Karpas-422 (cell line): ENCODE data around the gene TAB3. TPM values are rescaled to one million over a fixed set of nuclear protein-coding genes. Genes with fewer than 3 reads are reported as not detected.

Experiments used
- DNase-seq: peaks from one replicate; pipeline ENCODE4 v3.0.0-alpha.2; 2015
- H2AFZ ChIP-seq: fragments of 200-600 bp; sonication (generic); 2 replicates; pipeline ENCODE4 v1.6.1; 2014; ENCODE audit warnings: antibody characterized with exemption, low read length, mixed read lengths
- H3K27ac ChIP-seq: fragments of 200-600 bp; sonication (generic); 2 replicates; pipeline ENCODE4 v1.5.1; 2014; ENCODE audit warnings: mild to moderate bottlenecking, low read length, moderate library complexity
- H3K27me3 ChIP-seq: fragments of 200-600 bp; sonication (generic); 2 replicates; pipeline ENCODE4 v1.6.1; 2014; ENCODE audit warnings: low read length, mixed read lengths
- H3K36me3 ChIP-seq: fragments of 200-600 bp; sonication (generic); 2 replicates; pipeline ENCODE4 v1.6.1; 2014; ENCODE audit warnings: low read length, mixed read lengths; ENCODE audit not compliant: insufficient read depth
- H3K4me1 ChIP-seq: fragments of 200-600 bp; sonication (generic); 2 replicates; pipeline ENCODE4 v1.6.1; 2014; ENCODE audit warnings: mild to moderate bottlenecking, low read length, mixed read lengths
- H3K4me2 ChIP-seq: fragments of 200-600 bp; sonication (generic); 2 replicates; pipeline ENCODE4 v1.6.1; 2014; ENCODE audit warnings: low read length, low read depth, mild to moderate bottlenecking; ENCODE audit not compliant: poor library complexity, severe bottlenecking
- H3K4me3 ChIP-seq: fragments of 200-600 bp; sonication (generic); 2 replicates; pipeline ENCODE4 v1.5.1; 2014; ENCODE audit warnings: mild to moderate bottlenecking, antibody characterized with exemption, low read length, mixed read lengths
- H3K79me2 ChIP-seq: fragments of 200-600 bp; sonication (generic); 2 replicates; pipeline ENCODE4 v1.6.1; 2014; ENCODE audit warnings: mild to moderate bottlenecking, low read length, mixed read lengths
- H3K9ac ChIP-seq: fragments of 200-600 bp; sonication (generic); 2 replicates; pipeline ENCODE4 v1.6.0; 2014; ENCODE audit warnings: low read length
- H3K9me2 ChIP-seq: fragments of 200-600 bp; sonication (generic), shearing (Covaris generic); replicated peaks from 2 replicates; pipeline ENCODE4 v1.6.0; 2014; ENCODE audit warnings: mild to moderate bottlenecking, low read length, moderate library complexity; ENCODE audit not compliant: insufficient read depth
- H3K9me3 ChIP-seq: fragments of 300-700, 200-600 bp; sonication (generic); 2 replicates; pipeline ENCODE4 v1.6.1; 2014; ENCODE audit warnings: low read length, mixed read lengths
- H4K20me1 ChIP-seq: fragments of 200-600 bp; sonication (generic); 2 replicates; pipeline ENCODE4 v1.6.1; 2014; ENCODE audit warnings: mild to moderate bottlenecking, antibody characterized with exemption, low read length, low read depth; ENCODE audit not compliant: insufficient read depth
- total RNA-seq: library from RNA; depleted of rRNA; stranded (reverse); fragments of >200 nt; shearing (Covaris generic); gene quantifications from 2 replicates; pipeline ENCODE4 v1.2.3, GENCODE V29; 2014; ENCODE audit warnings: low replicate concordance

TAB3 gene
- total RNA-seq, 1 experiment from 2014 or later = 25.7 TPM

DNA sequence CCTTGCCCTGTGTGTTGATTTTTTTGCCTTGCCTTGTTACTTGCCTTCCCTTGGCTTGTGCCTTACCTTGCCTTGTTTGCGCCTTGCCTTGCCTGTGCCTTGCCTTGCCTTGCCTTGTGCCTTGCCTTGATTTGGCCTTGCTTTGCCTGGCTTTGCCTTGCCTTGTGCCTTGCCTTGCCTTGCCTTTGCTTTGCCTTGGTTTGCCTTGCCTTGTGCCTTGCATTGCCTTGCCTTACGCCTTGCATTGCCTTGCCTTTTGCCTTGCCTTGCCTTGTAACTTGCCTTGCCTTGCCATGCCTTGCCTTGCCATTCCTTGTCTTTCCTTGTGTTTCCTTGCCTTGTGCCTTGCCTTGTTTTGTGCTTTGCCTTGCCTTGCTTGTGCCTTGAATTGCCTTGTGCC, 94.6 kb downstream of the TAB3 start:
- DNase-seq = no peak
- Histone ChIP-seq H3K27me3 (no peaks in the 10 kb centered on the region), H2AFZ (no peak overlapping the region), H3K36me3 (no peaks in the 10 kb centered on the region), H3K9me3 (peaks cover 4% of the 10 kb centered on the region; the same call in 1 of the 2 replicates), H3K4me3 (no peak overlapping the region), H3K9me2 (no peaks in the 10 kb centered on the region), H3K4me1 (no peaks in the 10 kb centered on the region), H3K4me2 (no peak overlapping the region), H4K20me1 (no peaks in the 10 kb centered on the region), H3K79me2 (no peaks in the 10 kb centered on the region), H3K27ac (no peak overlapping the region), H3K9ac (no peak overlapping the region)

DNA sequence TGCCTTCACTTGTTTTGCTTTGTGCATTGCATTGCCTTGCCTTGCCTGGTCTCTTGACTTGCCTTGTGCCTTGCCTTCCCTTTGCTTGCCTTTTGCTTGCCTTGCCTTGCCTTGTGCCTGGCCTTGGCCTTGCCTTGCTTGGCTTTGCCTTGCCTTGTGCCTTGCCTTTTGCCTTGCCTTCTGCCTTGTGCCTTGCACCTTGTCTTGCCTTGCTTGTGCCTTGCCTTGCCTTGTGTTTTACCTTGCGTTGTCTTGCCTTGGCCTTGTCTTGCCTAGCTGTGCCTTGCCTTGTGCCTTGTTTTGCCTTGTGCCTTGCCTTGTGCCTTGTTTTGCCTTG, 95.3 kb downstream of the TAB3 start:
- Histone ChIP-seq H3K4me1 (no peaks in the 10 kb centered on the region), H2AFZ (no peak overlapping the region), H3K79me2 (no peaks in the 10 kb centered on the region), H3K4me2 (no peak overlapping the region), H3K4me3 (no peak overlapping the region), H4K20me1 (no peaks in the 10 kb centered on the region), H3K9me2 (no peaks in the 10 kb centered on the region), H3K9me3 (peaks cover 4% of the 10 kb centered on the region; the same call in 1 of the 2 replicates), H3K36me3 (no peaks in the 10 kb centered on the region), H3K27ac (no peak overlapping the region), H3K9ac (no peak overlapping the region), H3K27me3 (no peaks in the 10 kb centered on the region)
- no peak for DNase-seq

DNA sequence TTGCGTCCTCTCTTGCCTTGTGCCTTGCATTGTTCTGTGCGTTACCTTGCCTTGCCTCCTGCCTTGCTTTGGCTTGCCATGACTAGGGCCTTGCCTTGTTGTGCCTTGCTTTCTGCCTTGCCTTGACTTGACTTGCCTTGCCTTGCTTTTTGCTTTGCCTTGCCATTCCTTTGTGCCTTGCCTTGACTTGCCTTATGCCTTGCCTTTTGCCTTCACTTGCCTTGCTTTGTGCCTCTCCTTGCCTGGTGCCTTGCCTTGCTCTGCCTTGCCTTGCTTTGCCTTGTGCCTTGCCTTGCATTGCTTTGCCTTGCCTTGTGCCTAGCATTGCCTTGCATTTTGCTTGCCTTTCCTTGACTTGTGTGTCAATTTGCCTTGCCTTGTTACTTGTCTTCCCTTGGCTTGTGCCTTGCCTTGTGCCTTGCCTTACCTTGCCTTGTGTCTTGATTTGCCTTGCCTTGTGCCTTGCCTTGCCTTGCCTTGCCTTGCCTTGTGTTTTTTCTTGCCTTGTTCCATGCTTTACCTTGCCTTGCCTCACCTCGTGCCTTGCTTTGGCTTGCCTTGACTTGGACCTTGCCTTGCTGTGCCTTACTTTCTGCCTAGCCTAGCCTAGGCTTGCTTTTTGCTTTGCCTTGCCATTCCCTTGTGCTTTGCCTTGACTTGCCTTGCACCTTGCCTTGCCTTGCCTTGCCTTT, 95.8 kb downstream of the TAB3 start:
- Histone ChIP-seq H3K9ac (no peak overlapping the region), H3K4me1 (no peaks in the 10 kb centered on the region), H3K4me3 (no peak overlapping the region), H3K9me3 (peaks cover 4% of the 10 kb centered on the region; the same call in 1 of the 2 replicates), H3K79me2 (no peaks in the 10 kb centered on the region), H3K27me3 (no peaks in the 10 kb centered on the region), H3K27ac (no peak overlapping the region), H4K20me1 (no peaks in the 10 kb centered on the region), H3K9me2 (no peaks in the 10 kb centered on the region), H3K4me2 (no peak overlapping the region), H3K36me3 (no peaks in the 10 kb centered on the region), H2AFZ (no peak overlapping the region)
- no peak for DNase-seq

DNA sequence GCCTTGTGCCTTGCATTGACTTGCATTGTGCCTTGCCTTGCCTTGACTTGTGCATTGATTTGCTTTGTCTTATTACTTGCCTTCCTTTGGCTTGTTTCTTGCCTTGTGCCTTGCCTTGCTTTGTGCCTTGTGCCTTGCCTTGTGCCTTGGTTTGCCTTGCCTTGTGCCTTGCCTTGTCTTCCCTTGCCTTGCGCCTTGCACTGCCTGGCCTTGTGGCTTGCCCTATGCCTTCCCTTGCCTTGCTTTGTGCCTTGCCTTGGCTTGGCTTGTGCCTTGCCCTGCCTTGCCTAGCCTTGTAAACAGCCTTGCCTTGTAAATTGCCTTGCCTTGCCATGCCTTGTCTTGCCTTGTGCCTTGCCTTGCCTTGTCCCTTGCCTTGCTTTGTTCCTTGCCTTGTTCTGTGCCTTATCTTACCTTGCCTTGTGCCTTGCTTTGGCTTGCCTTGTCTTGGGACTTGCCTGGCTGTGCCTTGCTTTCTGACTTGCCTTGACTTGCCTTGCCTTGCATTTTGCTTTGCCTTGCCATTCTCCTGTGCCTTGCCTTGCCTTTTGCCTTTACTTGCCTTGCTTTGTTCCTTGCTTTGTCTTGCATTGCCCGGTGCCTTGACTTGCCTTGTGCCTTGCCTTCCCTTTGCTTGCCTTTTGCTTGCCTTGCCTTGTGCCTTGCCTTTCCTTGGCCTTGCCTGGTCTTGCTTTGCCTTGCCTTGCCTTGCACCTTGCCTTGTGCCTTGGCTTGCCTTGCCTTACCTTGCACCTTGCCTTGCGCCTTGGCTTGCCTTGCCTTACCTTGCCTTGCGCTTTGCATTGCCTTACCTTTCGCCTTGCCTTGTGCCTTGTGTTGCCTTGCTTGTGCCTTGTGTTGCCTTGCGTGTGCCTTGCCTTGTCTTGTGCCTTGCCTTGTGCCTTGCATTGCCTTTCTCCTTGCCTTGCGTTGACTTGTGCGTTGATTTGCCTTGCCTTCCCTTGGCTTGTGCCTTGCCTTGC, 97.5 kb downstream of the TAB3 start:
- DNase-seq = no peak
- Histone ChIP-seq H2AFZ (no peak overlapping the region), H3K27ac (no peak overlapping the region), H3K9ac (no peak overlapping the region), H3K9me2 (no peaks in the 10 kb centered on the region), H4K20me1 (no peaks in the 10 kb centered on the region), H3K27me3 (no peaks in the 10 kb centered on the region), H3K9me3 (peaks cover 4% of the 10 kb centered on the region; the same call in 1 of the 2 replicates), H3K4me2 (no peak overlapping the region), H3K4me1 (no peaks in the 10 kb centered on the region), H3K36me3 (no peaks in the 10 kb centered on the region), H3K79me2 (no peaks in the 10 kb centered on the region), H3K4me3 (no peak overlapping the region)

DNA sequence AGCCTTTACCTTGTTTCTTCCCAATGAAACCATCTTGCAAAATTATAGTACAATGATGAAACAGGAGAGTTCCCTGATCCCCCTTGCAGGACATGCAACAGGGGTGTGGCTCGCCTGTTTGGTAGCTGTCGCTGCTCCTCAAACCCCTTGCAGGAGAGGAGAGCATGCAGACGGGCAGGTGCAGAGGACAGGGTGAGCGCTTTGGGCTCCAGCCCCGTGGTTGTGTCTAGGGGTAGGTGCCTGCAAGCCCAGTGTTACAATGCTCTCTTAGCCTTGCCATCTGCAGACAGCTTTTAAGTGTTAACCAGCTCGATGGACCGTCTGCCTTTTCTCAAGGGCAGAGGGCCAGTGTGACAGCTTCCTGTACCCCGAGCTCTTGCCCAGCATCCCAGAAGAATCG, 102.0 kb downstream of the TAB3 start:
- Histone ChIP-seq H3K79me2 (no peaks in the 10 kb centered on the region), H3K9me2 (no peaks in the 10 kb centered on the region)
- DNase-seq = no peak

DNA sequence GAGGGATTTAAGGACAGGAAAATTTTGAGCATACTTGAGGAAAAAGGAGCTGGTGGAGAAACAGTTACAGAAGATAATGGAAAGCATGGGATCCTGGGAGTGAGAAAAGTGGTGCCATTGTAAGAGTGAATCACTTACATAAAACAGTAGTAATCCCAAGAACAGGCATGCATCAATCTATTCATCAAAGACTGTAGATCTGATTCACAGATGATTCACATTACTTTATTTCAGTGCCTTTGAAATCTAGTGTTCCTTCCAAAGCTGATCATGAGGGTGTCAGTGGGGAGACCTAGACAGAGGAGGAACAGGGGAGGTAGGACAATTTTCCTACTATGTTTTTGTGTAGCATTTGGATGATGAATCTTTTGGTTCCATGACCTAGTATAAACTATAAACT, 102.7 kb downstream of the TAB3 start:
- Histone ChIP-seq H3K4me2 (no peak overlapping the region), H3K9me2 (no peaks in the 10 kb centered on the region), H2AFZ (no peak overlapping the region), H3K27ac (no peak overlapping the region), H3K9me3 (no peaks in the 10 kb centered on the region; the same call in 1 of the 2 replicates), H3K27me3 (no peaks in the 10 kb centered on the region), H3K79me2 (no peaks in the 10 kb centered on the region), H3K9ac (no peak overlapping the region), H3K36me3 (no peaks in the 10 kb centered on the region), H3K4me1 (no peaks in the 10 kb centered on the region), H3K4me3 (no peak overlapping the region), H4K20me1 (no peaks in the 10 kb centered on the region)
- DNase-seq = no peak

More for the DNA sequence above, 102.0 kb downstream of the TAB3 start:
- no peak overlapping the region for H3K4me2 ChIP-seq
- no peak overlapping the region for H2AFZ ChIP-seq
- H3K27me3 ChIP-seq = no peaks in the 10 kb centered on the region
- no peaks in the 10 kb centered on the region; the same call in 1 of the 2 replicates for H3K9me3 ChIP-seq
- no peaks in the 10 kb centered on the region for H4K20me1 ChIP-seq
- no peak overlapping the region for H3K4me3 ChIP-seq
- H3K36me3 ChIP-seq = no peaks in the 10 kb centered on the region
- H3K9ac ChIP-seq = no peak overlapping the region
- H3K27ac ChIP-seq = no peak overlapping the region
- no peaks in the 10 kb centered on the region for H3K4me1 ChIP-seq

DNA sequence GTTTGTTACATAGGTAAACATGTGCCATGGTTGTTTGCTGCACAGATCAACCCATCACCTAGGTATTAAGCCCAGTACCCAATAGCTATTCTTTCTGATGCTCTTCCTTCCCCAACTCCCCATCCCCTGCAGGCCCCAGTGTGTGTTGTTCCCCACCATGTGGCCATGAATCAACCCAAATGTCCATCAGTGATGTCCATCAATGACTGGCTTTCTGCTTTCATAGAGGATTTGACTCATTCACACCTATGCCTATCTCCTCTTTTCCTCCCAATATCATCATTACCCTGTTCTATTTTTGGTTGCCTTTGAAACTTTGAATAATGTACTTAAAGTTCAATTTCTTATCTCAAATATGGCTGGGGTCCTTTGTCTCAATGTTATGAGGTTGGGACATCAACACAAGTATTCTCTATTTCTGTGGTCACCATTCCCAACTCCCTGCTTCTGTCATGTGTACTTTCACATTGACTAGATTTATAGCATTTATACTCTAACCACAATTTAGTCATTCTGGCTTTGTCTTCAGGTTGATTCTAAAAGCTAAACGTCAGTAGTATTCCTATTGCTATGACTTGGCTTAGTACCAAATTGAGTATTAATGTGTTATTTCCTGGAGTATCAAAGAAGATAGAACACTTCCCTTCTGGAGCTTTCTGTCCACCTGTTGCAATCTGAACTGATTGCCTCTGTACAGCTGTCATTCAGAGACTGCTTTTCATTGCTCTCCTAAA, 107.2 kb downstream of the TAB3 start:
- Histone ChIP-seq H3K4me3 (no peak overlapping the region), H2AFZ (no peak overlapping the region), H3K79me2 (no peaks in the 10 kb centered on the region), H3K4me2 (no peak overlapping the region), H3K4me1 (no peaks in the 10 kb centered on the region), H3K9me3 (no peaks in the 10 kb centered on the region), H4K20me1 (no peaks in the 10 kb centered on the region), H3K27me3 (no peaks in the 10 kb centered on the region), H3K27ac (no peak overlapping the region), H3K36me3 (no peaks in the 10 kb centered on the region), H3K9ac (no peak overlapping the region), H3K9me2 (no peaks in the 10 kb centered on the region)
- DNase-seq = no peak
